Heart left ventricle (tissue), 13 donors: ENCODE results near the gene SART1.

Experiments used
- POLR2A ChIP-seq, 2 donors: fragments of 450-650 bp; IDR thresholded peaks; one replicate each; pipeline ENCODE4 v1.6.1; 2017; ENCODE audit warnings: antibody characterized with exemption in 2 of 2, mild to moderate bottlenecking in 2 of 2, moderate library complexity in 2 of 2
- TF ChIP-seq, protein P1 (sequence below), 12 donors: fragments of 200-600 bp; sonication (generic) in 4 of 12; IDR thresholded peaks; one replicate each; pipeline versions ENCODE4 v1.5.0 to v1.8.0; 2018 to 2022; ENCODE audit warnings: antibody characterized with exemption in 12 of 12, mild to moderate bottlenecking in 5 of 12
- donor health status: ischemic (EF 13 %, LVEDD 7.1; RV severe dilation, severe dysfunction).
- donor health status: DM: no; HTN: yes; CAD: no.
- donor health status: DM: no; HTN: no; CAD: no.
- donor health status: ischemic (EF 25% LVEDD 6.9; RV normal size, moderate dysfunction).
- donor health status: ischemic (EF 25% LVEDD 5.7; RV mildly dilated, moderate dysfunction).
- donor health status: ischemic (EF 35%, LVEDD 5.7; RV mildly dilated, moderate dysfunction).
- donor health status: nonischemic (EF 11% LVEDD 7.7; RV severe dilation, severe dysfunction).
- donor health status: DM: yes; HTN: yes; CAD: no.
- donor health status: PGD.
- donor health status: ischemic (EF 29% LVEDD 5.4; RV normal size, mild dysfunction).
- donor health status: nonischemic (EF 23%, LVEDD 6.1; RV moderate dilation, normal function).

GRCh38 chr11:65982824-65983588, 21.5 kb downstream of the SART1 start:
- TF ChIP-seq, protein P1, sequence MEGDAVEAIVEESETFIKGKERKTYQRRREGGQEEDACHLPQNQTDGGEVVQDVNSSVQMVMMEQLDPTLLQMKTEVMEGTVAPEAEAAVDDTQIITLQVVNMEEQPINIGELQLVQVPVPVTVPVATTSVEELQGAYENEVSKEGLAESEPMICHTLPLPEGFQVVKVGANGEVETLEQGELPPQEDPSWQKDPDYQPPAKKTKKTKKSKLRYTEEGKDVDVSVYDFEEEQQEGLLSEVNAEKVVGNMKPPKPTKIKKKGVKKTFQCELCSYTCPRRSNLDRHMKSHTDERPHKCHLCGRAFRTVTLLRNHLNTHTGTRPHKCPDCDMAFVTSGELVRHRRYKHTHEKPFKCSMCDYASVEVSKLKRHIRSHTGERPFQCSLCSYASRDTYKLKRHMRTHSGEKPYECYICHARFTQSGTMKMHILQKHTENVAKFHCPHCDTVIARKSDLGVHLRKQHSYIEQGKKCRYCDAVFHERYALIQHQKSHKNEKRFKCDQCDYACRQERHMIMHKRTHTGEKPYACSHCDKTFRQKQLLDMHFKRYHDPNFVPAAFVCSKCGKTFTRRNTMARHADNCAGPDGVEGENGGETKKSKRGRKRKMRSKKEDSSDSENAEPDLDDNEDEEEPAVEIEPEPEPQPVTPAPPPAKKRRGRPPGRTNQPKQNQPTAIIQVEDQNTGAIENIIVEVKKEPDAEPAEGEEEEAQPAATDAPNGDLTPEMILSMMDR (IDR thresholded peaks at IDR 0.05), result no peak
- TF ChIP-seq POLR2A (IDR thresholded peaks at IDR 0.05), result no peak
